Esophagus (tissue), 2 donors: Measurements from ENCODE around the gene DLG5. TPM values are rescaled to one million over a fixed set of nuclear protein-coding genes. Genes with fewer than 3 reads are reported as not detected.

Experiments
- H3K27ac ChIP-seq, 2 donors: one replicate each; pipeline ENCODE4 v1.5.1; 2013; ENCODE audit warnings: low read depth in 2 of 2, mild to moderate bottlenecking in 2 of 2, inconsistent platforms in 1 of 2, low read length in 1 of 2, moderate library complexity in 1 of 2
- H3K27me3 ChIP-seq, 2 donors: one replicate each; pipeline ENCODE4 v1.6.1; 2013; ENCODE audit warnings: low read length in 2 of 2, control low read depth in 1 of 2, mild to moderate bottlenecking in 1 of 2; ENCODE audit not compliant: insufficient read depth in 2 of 2, control insufficient read depth in 1 of 2
- H3K36me3 ChIP-seq, 2 donors: one replicate each; pipeline ENCODE4 v1.6.1; 2013; ENCODE audit warnings: low read length in 1 of 2; ENCODE audit not compliant: control insufficient read depth in 2 of 2, insufficient read depth in 2 of 2
- H3K4me1 ChIP-seq, 2 donors: one replicate each; pipeline ENCODE4 v1.6.1; 2013; ENCODE audit warnings: low read length in 1 of 2; ENCODE audit not compliant: control insufficient read depth in 2 of 2, insufficient read depth in 2 of 2
- H3K4me3 ChIP-seq, 2 donors: one replicate each; pipeline ENCODE4 v1.5.1; 2013; ENCODE audit warnings: low read length in 2 of 2, mild to moderate bottlenecking in 2 of 2, low read depth in 1 of 2, moderate library complexity in 1 of 2
- H3K9me3 ChIP-seq, 2 donors: one replicate each; pipeline ENCODE4 v1.6.1; 2013; ENCODE audit warnings: mild to moderate bottlenecking in 2 of 2, low read depth in 1 of 2, low read length in 1 of 2, moderate library complexity in 1 of 2; ENCODE audit not compliant: control insufficient read depth in 2 of 2, insufficient read depth in 1 of 2
- WGBS, 2 donors: extraction: QIAGEN DNeasy Blood & Tissue Kit; methylation state at CpG; one replicate each; pipeline ENCODE4 v1.1.7; 2013; 5-methylcytosine and 5-hydroxymethylcytosine counted together
- polyA plus RNA-seq, 2 donors: library from polyadenylated mRNA; stranded (reverse); fragments of 200-250 nt; gene quantifications; one replicate each; pipeline ENCODE4 v1.2.3, GENCODE V29; 2013
- donor health status: healthy with polysubstance abuse.
- donor health status: Bipolar disorder and iron deficiency.

The DLG5 gene
- polyA plus RNA-seq, 2 donors = 13.9 to 17.4 TPM

GRCh38 chr10:77821551-77821950 is 105.0 kb downstream of the DLG5 start:
- peaks cover 14 to 42% of the 10 kb centered on the region in 2 donors for H3K36me3 ChIP-seq

DNA sequence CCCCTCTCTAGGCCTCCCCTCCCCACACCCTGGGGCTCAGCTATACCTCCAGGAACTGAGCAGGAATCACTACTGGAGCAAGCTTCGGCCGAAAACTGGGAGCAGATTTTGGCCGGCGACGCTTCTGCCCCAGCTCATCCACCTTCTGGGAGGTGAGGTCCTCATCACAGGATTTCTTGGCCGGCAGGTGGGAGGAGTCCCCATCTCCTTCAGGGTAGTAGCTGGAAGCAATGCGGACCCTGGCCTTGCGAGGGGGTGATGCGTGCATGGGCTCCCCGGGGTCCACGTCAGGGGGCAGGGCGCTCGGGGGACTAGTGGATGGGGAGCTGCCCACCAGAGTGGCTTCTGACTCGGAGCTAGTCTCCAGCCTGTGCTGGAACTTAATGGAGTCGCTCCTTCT is 105.5 kb downstream of the DLG5 start:
- Histone ChIP-seq H3K4me3 (no peak overlapping the region), H3K36me3 (peaks cover 14 to 43% of the 10 kb centered on the region in 2 donors), H3K4me1 (no peaks in the 10 kb centered on the region), H3K27me3 (no peaks in the 10 kb centered on the region), H3K27ac (no peak overlapping the region), H3K9me3 (no peaks in the 10 kb centered on the region)
- WGBS, 2 donors = 95 to 97% methylated on average over 15 of the region's 15 CpGs

More at GRCh38 chr10:77821551-77821950, 105.0 kb downstream of the DLG5 start:
- no peak overlapping the region for H3K27ac ChIP-seq
- no peak overlapping the region for H3K4me3 ChIP-seq
- no peaks in the 10 kb centered on the region for H3K4me1 ChIP-seq
- H3K27me3 ChIP-seq = no peaks in the 10 kb centered on the region
- WGBS, 2 donors = 79 to 82% methylated on average over 7 to 12 of the region's 12 CpGs
- no peaks in the 10 kb centered on the region for H3K9me3 ChIP-seq

DNA sequence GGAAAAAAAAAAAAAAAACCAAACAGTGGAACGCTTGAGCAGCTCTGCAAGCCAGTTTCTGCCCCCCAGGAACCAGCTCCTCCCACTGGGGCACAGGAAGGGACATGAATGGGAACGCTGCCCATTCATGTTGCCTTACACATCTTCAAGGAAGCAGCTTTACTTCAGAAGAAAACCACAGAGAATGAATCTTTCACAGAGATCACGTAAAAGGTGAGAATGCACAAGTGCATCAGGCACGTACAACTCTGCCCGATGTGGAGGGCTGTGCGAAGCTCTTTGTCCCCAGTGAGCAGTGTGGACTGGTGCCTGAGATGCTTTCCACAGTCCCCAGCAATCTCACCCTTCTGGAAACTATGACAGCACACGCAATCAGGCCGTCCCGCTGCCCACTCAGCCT is 106.2 kb downstream of the DLG5 start:
- Histone ChIP-seq H3K27me3 (no peaks in the 10 kb centered on the region), H3K4me3 (no peak overlapping the region), H3K4me1 (no peaks in the 10 kb centered on the region), H3K27ac (no peak overlapping the region), H3K9me3 (no peaks in the 10 kb centered on the region), H3K36me3 (peaks cover 14 to 44% of the 10 kb centered on the region in 2 donors)
- WGBS, 2 donors = 70 to 80% methylated on average over 9 of the region's 9 CpGs

DNA sequence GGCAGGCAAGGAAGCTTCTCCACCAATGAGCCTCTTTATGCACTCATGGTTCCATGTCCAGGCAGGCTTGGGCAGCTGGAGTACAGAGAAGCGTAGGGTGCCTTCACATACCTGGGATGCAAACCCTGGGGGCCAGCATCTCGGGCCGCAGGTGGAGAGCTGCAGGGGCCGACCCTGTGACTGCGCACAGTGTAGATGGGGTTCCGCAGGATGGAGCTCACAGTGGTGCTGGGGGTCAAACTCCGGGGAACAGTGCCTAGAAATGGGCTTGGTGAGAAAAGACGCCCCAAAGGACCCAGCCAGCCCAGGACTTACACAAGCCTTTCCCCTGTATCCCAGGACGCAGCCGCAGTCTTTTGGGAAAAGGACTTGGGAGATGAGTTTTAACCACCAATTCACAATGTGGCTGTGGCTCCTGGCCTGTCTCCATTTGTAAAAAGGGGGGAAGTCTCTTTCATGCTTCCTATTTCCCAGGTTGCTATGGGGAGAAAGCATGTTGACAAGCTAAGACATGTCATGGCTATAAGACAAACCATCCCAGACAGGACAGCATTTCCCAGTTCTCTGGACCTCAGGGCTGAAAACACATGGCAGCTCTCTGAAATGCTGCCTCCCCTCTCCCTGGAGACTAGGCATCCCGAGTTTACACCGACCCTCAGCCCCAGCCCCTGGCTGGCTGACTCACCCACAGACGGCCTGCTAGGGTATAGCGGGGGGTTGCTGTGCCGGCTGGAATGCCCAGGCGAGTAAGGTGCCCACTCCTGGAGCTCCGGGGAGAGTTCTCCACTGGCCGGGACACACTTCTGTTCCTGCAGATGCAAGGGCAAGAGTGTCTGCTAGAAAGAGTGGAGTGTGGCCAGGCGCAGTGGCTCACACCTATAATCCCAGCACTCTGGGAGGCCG is 107.1 kb downstream of the DLG5 start:
- Histone ChIP-seq H3K27ac (no peak overlapping the region), H3K4me3 (no peak overlapping the region), H3K9me3 (no peaks in the 10 kb centered on the region), H3K36me3 (peaks cover 14 to 40% of the 10 kb centered on the region in 2 donors), H3K27me3 (no peaks in the 10 kb centered on the region), H3K4me1 (no peaks in the 10 kb centered on the region)
- WGBS, 2 donors = 88% methylated on average over 20 of the region's 20 CpGs

DNA sequence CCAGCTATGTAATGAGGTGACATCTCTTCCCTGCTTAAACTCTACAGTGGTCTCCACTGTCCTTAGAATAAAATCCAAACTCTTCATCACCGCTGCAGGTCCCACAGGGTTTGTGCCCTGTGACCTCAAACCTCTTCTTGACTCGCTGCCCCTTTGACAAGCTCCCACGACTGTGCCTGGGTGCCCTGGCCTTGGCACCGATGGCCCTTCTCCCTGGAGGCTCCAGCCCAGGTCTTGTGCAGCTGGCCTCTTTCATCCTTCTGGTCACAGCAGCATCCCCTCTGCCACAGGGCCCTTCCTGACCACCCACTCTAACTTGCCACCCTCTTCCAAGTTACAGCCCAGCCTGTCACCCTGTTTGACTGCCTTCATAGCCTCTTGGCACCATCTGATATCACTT is 108.2 kb downstream of the DLG5 start:
- Histone ChIP-seq H3K36me3 (peaks cover 14 to 41% of the 10 kb centered on the region in 2 donors), H3K4me3 (no peak overlapping the region), H3K9me3 (no peaks in the 10 kb centered on the region), H3K27ac (no peak overlapping the region), H3K27me3 (no peaks in the 10 kb centered on the region), H3K4me1 (no peaks in the 10 kb centered on the region)
- 78 to 93% methylated on average over 4 of the region's 4 CpGs for WGBS, 2 donors

GRCh38 chr10:77817541-77817940 is 109.0 kb downstream of the DLG5 start:
- Histone ChIP-seq H3K4me1 (no peaks in the 10 kb centered on the region), H3K27ac (no peak overlapping the region), H3K4me3 (no peak overlapping the region), H3K36me3 (peaks cover 14 to 45% of the 10 kb centered on the region in 2 donors), H3K9me3 (no peaks in the 10 kb centered on the region), H3K27me3 (no peaks in the 10 kb centered on the region)
- WGBS, 2 donors = 93 to 94% methylated on average over 11 of the region's 11 CpGs

DNA sequence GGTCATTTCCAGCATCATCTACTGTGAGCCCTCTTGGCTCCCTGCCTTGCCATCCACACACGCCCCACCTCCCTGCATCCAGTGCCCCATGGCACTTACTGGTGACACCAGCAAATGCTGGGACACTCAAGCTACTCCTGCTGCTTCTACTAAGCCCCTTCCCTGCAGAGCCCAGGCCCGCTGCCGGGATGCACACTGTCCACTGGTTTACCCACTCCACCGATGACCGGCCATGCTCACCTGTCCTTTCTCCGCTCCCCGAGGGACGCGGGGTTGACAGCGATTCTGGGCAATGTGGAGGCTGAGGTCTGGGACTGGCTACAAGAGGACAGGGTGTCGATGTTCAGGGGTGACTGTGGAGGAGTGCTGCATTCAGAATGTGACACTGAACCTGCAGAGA is 110.2 kb downstream of the DLG5 start:
- H3K36me3 ChIP-seq = peaks cover 21 to 56% of the 10 kb centered on the region in 2 donors
- H3K27me3 ChIP-seq = no peaks in the 10 kb centered on the region
- H3K9me3 ChIP-seq = no peaks in the 10 kb centered on the region
- H3K4me1 ChIP-seq = no peaks in the 10 kb centered on the region
- 94 to 96% methylated on average over 11 of the region's 11 CpGs for WGBS, 2 donors
- H3K27ac ChIP-seq = no peak overlapping the region
- no peak overlapping the region for H3K4me3 ChIP-seq

- peaks cover 24 to 57% of the 10 kb centered on the region in 2 donors for H3K36me3 ChIP-seq
- no peak overlapping the region for H3K27ac ChIP-seq
- H3K4me1 ChIP-seq = no peaks in the 10 kb centered on the region
- no peaks in the 10 kb centered on the region for H3K27me3 ChIP-seq
- H3K9me3 ChIP-seq = no peaks in the 10 kb centered on the region
- WGBS, 2 donors = 87 to 91% methylated on average over 6 of the region's 6 CpGs
- no peak overlapping the region for H3K4me3 ChIP-seq
These were observed 113.8 kb downstream of the DLG5 start for GRCh38 chr10:77812741-77813140.

DNA sequence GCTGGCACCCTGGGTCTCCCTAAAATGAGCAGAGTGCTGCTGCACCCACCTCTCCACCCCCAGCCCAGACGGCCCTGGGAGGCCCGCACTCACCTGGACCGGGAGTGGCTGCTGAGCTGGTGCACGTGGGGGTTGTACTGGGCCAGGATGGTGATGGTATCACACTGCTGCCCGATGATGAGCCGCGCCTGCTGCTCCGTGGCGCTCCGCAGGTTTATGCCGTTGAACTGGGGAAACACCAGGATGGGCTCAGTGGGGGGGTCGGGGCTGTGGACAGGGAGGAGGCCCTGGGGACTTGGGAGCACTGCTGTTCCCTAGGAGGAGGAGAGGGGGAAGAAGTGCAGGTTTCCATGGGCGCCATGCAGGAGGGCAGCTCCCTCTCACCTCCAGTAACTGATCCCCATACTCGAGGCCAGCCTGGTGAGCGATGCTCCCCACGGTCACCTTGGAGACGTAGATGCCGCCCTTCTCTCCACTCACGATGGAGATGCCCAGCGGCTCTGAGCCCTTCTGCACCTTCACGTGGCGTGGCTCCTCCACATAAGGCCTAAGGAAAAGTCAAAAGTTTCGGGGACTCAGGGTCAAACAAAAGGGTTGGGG is 114.6 kb downstream of the DLG5 start:
- Histone ChIP-seq H3K9me3 (no peaks in the 10 kb centered on the region), H3K27ac (no peak overlapping the region), H3K4me1 (no peaks in the 10 kb centered on the region), H3K36me3 (peaks cover 26 to 52% of the 10 kb centered on the region in 2 donors), H3K27me3 (no peaks in the 10 kb centered on the region), H3K4me3 (no peak overlapping the region)
- WGBS, 2 donors = 91 to 92% methylated on average over 23 of the region's 23 CpGs
